Esophagus muscularis mucosa (tissue), 4 donors: ENCODE results near the gene RBM20. TPM values are rescaled to one million over a fixed set of nuclear protein-coding genes. Genes with fewer than 3 reads are reported as not detected.
"Not testable (repeated sequence)": the region's sequence is repeated elsewhere in the genome, so short reads cannot be mapped to it uniquely, and the experiment has no call there.

Source experiments
- DNase-seq: peaks from one replicate; pipeline ENCODE4 v3.0.0-alpha.2; 2017; ENCODE audit errors: extremely low spot score
- H3K27ac ChIP-seq, 4 donors: fragments of 200-600 bp; sonication (generic); replicated peaks in 1 of 4; 1 replicate in 3 of 4; 2 replicates in 1 of 4; pipeline ENCODE4 v1.5.1; 2016 to 2019; ENCODE audit warnings: mild to moderate bottlenecking in 1 of 4
- H3K27me3 ChIP-seq, 4 donors: fragments of 200-600 bp; sonication (generic); one replicate each; pipeline versions ENCODE4 v1.5.1 to v1.6.0; 2016 to 2019
- H3K36me3 ChIP-seq, 4 donors: fragments of 200-600 bp; sonication (generic); one replicate each; pipeline ENCODE4 v1.5.1; 2016 to 2019
- H3K4me1 ChIP-seq, 4 donors: fragments of 200-600 bp; sonication (generic); one replicate each; pipeline ENCODE4 v1.5.1; 2016 to 2019
- H3K4me3 ChIP-seq, 4 donors: fragments of 200-600 bp; sonication (generic); 1 replicate in 2 of 4; 2 replicates in 2 of 4; pipeline ENCODE4 v1.5.1; 2016 to 2019; ENCODE audit warnings: mild to moderate bottlenecking in 4 of 4, moderate library complexity in 1 of 4
- H3K9me3 ChIP-seq, 4 donors: fragments of 200-600 bp; sonication (generic); 1 replicate in 3 of 4; 2 replicates in 1 of 4; pipeline ENCODE4 v1.5.1; 2016 to 2019
- CTCF ChIP-seq, 3 experiments: fragments of 200-600 bp in 2 of 3; fragments of 450-650 bp in 1 of 3; sonication (generic) in 2 of 3; IDR thresholded peaks; one replicate each; pipeline ENCODE4 v1.5.1; 2017 to 2019; ENCODE audit warnings: antibody characterized with exemption in 3 of 3, mild to moderate bottlenecking in 2 of 3, moderate library complexity in 1 of 3
- EP300 ChIP-seq: sonication (generic); formaldehyde crosslinking; IDR thresholded peaks from one replicate; pipeline ENCODE4 v1.6.1; 2017; ENCODE audit warnings: antibody characterized with exemption
- POLR2A ChIP-seq: fragments of 450-650 bp; IDR thresholded peaks from one replicate; pipeline ENCODE4 v1.6.1; 2017; ENCODE audit warnings: antibody characterized with exemption, moderate library complexity, mild to moderate bottlenecking, low read depth
- POLR2AphosphoS5 ChIP-seq, 2 donors: sonication (generic); formaldehyde crosslinking; IDR thresholded peaks; one replicate each; pipeline ENCODE4 v1.6.1; 2017; ENCODE audit warnings: antibody characterized with exemption in 2 of 2
- WGBS: methylation state at CpG from one replicate; pipeline ENCODE4 v1.1.5; 2018; 5-methylcytosine and 5-hydroxymethylcytosine counted together
- intact Hi-C: fragments of 100-400 bp; cut with DNase I; formaldehyde crosslinking; loops from one replicate; pipeline ENCODE4 v1.15.1; 2023
- total RNA-seq, 4 donors: library from RNA; depleted of rRNA; stranded (reverse); fragments of >200 nt; gene quantifications; one replicate each; pipeline versions ENCODE4 v1.1.0 to v1.2.1, GENCODE V29; 2016

RBM20 gene
- total RNA-seq, 4 donors from 2014 or later, result 5.3 to 7.7 (median 5.8) TPM

- DNase-seq, result no peak
- Histone ChIP-seq H3K27ac (no peak overlapping the region), H3K9me3 (no peaks in the 10 kb centered on the region), H3K36me3 (no peaks in the 10 kb centered on the region), H3K4me3 (no peak overlapping the region), H3K4me1 (peaks cover 7 to 17% (median 12%) of the 10 kb centered on the region in 4 donors), H3K27me3 (no peaks in the 10 kb centered on the region)
- intact Hi-C loops, result no loop called here
- 84% methylated on average over 11 of the region's 11 CpGs for WGBS
- TF ChIP-seq POLR2A, result no peak
- no peak for TF ChIP-seq POLR2AphosphoS5 (IDR thresholded peaks at IDR 0.05)
- TF ChIP-seq CTCF (IDR thresholded peaks at IDR 0.05), result no peak
- no peak for TF ChIP-seq EP300
Measured at GRCh38 chr10:110657973-110658691, 14.0 kb downstream of the RBM20 start.

- Histone ChIP-seq H3K4me1 (peaks cover 9 to 17% (median 12%) of the 10 kb centered on the region in 4 donors), H3K27ac (no peak overlapping the region), H3K27me3 (no peaks in the 10 kb centered on the region), H3K9me3 (no peaks in the 10 kb centered on the region), H3K36me3 (no peaks in the 10 kb centered on the region), H3K4me3 (no peak overlapping the region)
- intact Hi-C loops, result no loop called here
- no peak for TF ChIP-seq POLR2AphosphoS5 (IDR thresholded peaks at IDR 0.05)
- TF ChIP-seq CTCF (IDR thresholded peaks at IDR 0.05), result no peak
- no peak for TF ChIP-seq POLR2A
- TF ChIP-seq EP300, result no peak
- no peak for DNase-seq
- 73% methylated on average over 1 of the region's 1 CpG for WGBS
Measured at GRCh38 chr10:110659558-110659957, 15.4 kb downstream of the RBM20 start.

GRCh38 chr10:110660289-110660688, 16.2 kb downstream of the RBM20 start:
- intact Hi-C loops, DNase-seq, H3K27ac ChIP-seq, H3K4me3 ChIP-seq, H3K9me3 ChIP-seq, H3K36me3 ChIP-seq, H3K27me3 ChIP-seq: not testable (repeated sequence)
- peaks cover 11 to 17% (median 15%) of the 10 kb centered on the region in 4 donors for H3K4me1 ChIP-seq
- 81% methylated on average over 8 of the region's 8 CpGs for WGBS

GRCh38 chr10:110661292-110661691, 17.2 kb downstream of the RBM20 start:
- WGBS, result 92% methylated on average over 5 of the region's 5 CpGs
- H3K27ac ChIP-seq, result no peak overlapping the region

More at GRCh38 chr10:110661292-110661691, 17.2 kb downstream of the RBM20 start:
- DNase-seq, result no peak
- TF ChIP-seq CTCF (IDR thresholded peaks at IDR 0.05), result no peak
- no peak for TF ChIP-seq POLR2A
- TF ChIP-seq EP300, result no peak
- TF ChIP-seq POLR2AphosphoS5 (IDR thresholded peaks at IDR 0.05), result no peak
- Histone ChIP-seq H3K27me3 (no peaks in the 10 kb centered on the region), H3K9me3 (no peaks in the 10 kb centered on the region), H3K36me3 (no peaks in the 10 kb centered on the region), H3K4me3 (no peak overlapping the region), H3K4me1 (peaks cover 7 to 17% (median 13%) of the 10 kb centered on the region in 4 donors)
- intact Hi-C loops, result no loop called here
